HG03521 (cell line): Measurements from ENCODE around the gene PDCL2.
"Not testable (repeated sequence)": the region's sequence is repeated elsewhere in the genome, so short reads cannot be mapped to it uniquely, and the experiment has no call there.

ENCODE experiments used
- ATAC-seq: cut with Tn5 transposase; IDR thresholded peaks from one replicate; pipeline ENCODE4 v1.9.1; 2021; ENCODE audit warnings: mild to moderate bottlenecking, moderate library complexity; ENCODE audit not compliant: unreplicated experiment

Gene PDCL2, protein sequence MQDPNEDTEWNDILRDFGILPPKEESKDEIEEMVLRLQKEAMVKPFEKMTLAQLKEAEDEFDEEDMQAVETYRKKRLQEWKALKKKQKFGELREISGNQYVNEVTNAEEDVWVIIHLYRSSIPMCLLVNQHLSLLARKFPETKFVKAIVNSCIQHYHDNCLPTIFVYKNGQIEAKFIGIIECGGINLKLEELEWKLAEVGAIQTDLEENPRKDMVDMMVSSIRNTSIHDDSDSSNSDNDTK

GRCh38 chr4:55592014-55592413, at the start of gene PDCL2:
TSS of gene PDCL2 (minus strand) at chr4:55592245. CDS start at chr4:55592109, 136 bp downstream.
- no peak for ATAC-seq

GRCh38 chr4:55637272-55637820, 45.3 kb upstream of the PDCL2 start:
- ATAC-seq, result no peak

GRCh38 chr4:55636656-55636999, 44.6 kb upstream of the PDCL2 start:
- no peak for ATAC-seq

DNA sequence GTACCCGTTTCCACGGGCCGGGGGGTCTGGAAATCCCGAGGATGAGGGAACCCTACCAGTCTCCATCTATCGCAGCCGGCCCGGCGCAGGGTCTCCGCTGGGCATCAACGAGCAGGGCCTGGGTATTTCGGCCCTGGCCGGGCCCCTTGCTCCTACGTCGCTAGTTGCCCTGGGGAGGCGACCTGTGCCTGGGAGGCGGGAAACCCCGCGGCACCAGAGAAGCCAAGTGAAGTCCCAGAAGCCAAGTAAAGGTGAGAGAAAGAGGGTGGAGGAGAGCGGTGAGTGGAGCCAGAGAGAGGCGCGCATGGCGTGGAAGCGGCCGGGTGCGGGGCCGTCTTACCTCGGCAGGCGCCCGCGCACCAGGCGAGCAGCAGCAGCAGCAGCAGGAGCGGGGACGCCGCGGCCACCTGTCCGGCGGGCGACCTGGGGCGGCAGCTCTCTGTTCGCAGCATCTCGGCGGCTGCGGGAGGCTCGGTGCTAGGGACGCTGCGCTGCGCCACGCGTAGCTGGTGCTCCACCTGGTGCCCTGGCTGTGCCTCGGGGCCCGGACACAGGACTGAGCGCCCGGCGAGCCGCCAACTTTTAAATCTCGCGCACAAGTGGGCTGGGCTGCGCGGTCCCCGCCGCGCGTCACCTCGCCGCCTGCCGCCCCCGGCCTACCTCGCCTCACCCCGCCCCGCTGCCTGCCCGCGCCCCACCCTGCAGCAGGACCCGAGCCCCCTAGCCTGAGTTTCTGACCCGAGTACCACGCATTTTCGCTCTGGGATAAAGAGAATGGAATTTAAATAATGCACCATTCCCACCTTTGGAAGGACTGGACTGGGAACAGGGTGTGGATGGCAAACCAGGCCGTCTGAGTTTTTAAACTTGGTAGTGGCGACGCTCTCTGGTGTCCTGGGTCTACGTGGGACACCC, 44.0 kb upstream of the PDCL2 start, which contains the start of gene NMU:
NMU (minus strand) TSS at position 558 of the 915 bp plus-strand sequence; CDS start at position 452, 106 bp downstream.
- peak; percentile 68 for ATAC-seq

DNA sequence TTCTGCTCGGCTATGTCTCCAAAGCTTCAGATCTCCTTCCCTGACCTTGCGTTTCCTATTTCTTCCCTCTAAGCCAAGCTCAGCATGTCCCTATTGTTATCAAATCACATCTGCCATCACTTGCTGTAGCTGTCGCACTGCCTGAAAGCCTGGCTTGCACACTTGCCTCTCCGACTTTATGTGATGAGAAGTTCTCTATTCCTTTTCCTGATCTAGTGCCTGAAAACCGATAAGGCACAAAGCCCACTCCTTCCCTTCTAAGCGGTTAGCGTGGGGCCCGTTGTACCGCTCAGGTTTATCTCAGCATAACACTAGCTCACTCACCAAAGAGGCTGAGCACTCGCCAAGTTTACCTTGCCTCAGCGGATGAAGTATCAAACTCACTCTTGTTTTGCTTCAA, 43.2 kb upstream of the PDCL2 start:
- no peak for ATAC-seq

GRCh38 chr4:55634417-55635128, 42.5 kb upstream of the PDCL2 start:
- ATAC-seq, result no peak

GRCh38 chr4:55633903-55634302, 41.9 kb upstream of the PDCL2 start:
- no peak for ATAC-seq

- no peak for ATAC-seq
Measured at GRCh38 chr4:55625835-55626234, 33.8 kb upstream of the PDCL2 start.

- not testable (repeated sequence) for ATAC-seq
Measured at GRCh38 chr4:55624063-55624462, 32.0 kb upstream of the PDCL2 start.

DNA sequence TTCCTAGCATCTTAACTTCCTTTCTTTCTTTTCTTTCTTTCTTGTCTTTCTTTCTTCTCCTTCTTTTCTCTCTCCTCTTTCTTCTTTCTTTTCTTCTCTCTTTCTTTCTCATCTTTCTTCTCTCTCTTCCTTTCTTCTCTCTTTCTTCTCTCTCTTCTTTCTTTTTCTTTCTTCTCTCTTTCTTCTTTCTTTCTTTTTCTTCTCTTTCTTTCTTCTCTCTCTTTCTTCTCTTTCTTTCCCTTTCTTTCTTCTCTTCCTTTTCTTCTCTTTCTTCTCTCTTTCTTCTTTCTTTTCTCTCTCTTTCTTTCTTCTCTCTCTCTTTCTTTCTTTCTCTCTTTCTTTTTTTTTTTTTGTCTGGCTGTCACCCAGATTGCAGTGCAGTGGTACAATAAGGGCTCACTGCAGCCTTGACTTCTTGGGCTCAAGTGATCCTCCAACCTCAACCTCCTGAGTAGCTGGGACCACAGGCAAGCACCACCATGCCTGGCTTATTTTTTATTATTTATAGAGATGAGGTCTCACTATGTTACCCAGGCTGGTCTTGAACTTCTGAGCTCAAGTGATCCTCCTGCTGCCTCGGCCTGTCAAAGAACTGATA, 26.6 kb upstream of the PDCL2 start:
- no peak for ATAC-seq

DNA sequence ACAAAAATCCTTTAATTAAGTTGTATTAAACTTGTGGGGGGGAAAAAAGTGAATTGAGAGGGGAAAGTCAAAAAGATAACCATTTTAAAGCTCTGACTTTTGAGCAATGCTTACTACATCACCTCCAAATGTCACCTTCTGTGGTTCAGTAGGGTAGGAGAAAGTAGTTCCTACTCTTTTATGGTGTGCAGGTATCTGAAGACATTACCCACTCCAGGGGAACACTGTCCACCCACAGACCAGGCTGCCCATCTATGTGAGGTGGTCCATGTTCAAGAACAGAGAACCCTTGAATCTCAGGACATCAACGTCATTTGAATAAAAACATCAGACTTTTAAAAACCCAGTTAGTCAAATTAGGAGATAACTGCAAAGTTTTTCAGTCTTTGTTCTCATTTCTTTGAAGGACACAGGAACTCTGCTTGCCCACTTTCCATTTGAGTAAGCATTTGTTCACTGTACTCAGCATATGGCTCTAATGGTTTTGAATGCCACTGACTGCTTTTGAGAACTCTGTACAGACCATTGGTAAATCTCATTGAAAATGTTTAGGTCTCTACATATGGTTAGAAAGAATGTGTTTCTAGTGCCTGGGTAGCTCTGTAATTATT, 25.6 kb upstream of the PDCL2 start:
- ATAC-seq, result peak; percentile 90

- no peak for ATAC-seq
Measured at GRCh38 chr4:55615008-55615407, 23.0 kb upstream of the PDCL2 start.

GRCh38 chr4:55613621-55614020, 21.6 kb upstream of the PDCL2 start:
- ATAC-seq, result no peak

- ATAC-seq, result no peak
Measured at GRCh38 chr4:55612341-55612740, 20.3 kb upstream of the PDCL2 start.

- ATAC-seq, result no peak
Measured at GRCh38 chr4:55611358-55612059, 19.5 kb upstream of the PDCL2 start.

DNA sequence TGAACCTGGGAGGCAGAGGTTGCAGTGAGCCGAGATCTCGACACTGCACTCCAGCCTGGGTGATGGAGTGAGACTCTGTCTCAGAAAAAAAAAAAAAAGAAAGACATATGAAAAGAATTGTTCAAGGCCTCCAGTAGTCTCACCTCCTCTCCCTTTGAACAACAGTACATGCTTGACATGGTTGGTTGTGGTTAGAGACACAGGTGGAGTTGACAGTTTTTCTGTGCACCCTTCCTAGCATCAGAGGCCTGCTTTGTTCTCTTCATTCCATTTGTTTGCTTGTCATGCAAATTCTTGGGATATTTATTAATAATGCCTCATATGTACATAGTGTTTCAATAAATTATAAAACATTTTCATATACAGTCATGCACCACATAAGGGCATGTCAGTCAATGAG, 18.3 kb upstream of the PDCL2 start:
- ATAC-seq, result no peak

- ATAC-seq, result no peak
Measured at GRCh38 chr4:55609393-55609866, 17.4 kb upstream of the PDCL2 start.

DNA sequence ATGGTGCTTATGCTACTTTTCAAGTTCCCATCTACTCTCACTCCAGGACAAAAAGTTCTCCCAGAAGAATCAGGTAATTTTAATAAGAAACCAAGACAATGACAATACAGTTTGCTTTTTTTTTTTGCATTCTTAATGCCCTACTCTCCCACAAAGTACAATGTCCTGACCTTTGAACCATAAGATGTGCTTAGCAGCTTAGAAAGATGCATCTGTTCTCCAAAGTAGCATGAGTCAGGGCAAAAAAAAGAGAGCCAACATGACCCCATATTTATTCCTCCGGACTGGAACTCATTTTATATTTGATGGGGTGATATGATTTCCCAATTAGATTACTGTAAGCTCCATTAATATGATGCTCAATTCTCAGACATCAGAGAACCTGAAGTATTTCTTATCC, 16.5 kb upstream of the PDCL2 start:
- no peak for ATAC-seq

GRCh38 chr4:55604996-55605395, 13.0 kb upstream of the PDCL2 start:
- no peak for ATAC-seq

DNA sequence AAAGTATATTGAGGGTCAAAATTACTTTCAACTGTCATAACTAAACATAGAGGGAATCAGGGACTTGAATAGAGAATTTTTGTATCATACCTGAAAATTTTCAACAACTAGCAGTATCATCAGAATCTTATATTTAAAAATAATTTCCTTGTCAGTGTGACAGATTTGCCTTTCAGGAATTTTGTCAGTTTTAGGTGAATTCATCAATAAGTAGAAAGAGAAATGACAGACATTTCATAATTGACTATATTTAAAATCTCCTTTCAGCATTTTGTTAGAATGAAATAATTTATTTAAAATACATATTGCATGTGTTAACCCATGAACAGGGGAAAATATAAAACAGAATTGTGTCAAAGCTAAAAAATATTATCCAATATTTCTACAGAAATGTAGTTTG, 8.6 kb upstream of the PDCL2 start:
- no peak for ATAC-seq
